Stimulated activated CD4-positive, alpha-beta T cell treated with anti-CD3 and anti-CD28 coated beads, Interleukin-15, amount 100 ng/mL, for 48 hours (primary cell): Measurements from ENCODE around the gene SAT1.

ENCODE experiments used
- DNase-seq, 2 donors: peaks; one replicate each; pipeline ENCODE4 v3.0.0-alpha.2; 2020; ENCODE audit warnings: low read depth in 2 of 2

Gene SAT1

GRCh38 chrX:23810279-23810678 is 27.3 kb downstream of the SAT1 start:
- DNase-seq: no peak

DNA sequence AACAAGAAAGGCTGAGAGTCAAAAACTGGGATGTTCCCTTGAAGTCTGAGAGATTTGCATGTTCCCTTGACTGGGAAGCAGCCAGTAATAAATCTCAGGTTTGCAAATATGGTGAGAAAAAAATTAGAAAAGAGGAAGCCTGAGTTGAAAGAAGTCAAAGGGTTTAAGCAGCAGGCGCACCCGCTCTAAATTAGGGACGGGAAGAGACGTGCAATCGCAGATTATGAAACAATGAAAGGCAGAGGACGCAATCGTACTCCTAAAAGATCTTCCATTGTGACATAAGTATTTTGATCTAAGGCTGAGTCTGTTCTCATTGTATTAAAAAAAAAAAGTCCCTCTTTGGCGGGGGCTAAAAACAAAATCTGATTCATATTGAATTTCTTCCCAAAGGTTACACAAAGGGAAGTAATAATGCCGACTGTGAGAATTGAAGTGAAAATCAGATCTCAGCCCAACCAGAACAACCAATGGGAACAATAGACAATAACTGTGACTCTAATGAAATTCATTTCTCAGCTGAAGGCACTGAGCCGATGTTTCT is 28.2 kb downstream of the SAT1 start:
- DNase-seq: no peak

DNA sequence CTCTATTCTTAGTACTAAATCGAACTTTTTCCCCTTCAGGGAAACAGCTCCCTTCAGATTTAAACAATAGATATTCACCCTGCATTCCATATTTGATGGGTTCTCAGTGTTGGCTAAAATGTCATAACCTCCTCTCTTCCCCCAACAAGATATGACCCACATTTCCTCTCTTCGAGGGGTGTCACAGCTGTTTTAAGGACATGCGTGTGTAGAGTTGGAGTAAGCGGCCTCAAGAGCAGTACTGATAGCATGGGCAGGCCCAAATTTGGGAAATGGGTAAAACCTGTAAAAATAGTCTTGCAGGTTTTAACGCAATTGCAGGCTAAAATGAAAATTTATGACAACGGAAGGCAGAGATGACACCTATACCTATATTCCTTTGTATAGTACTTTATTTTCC is 28.7 kb downstream of the SAT1 start:
- DNase-seq: no peak

GRCh38 chrX:23813808-23814207 is 30.8 kb downstream of the SAT1 start:
- DNase-seq: no peak

DNA sequence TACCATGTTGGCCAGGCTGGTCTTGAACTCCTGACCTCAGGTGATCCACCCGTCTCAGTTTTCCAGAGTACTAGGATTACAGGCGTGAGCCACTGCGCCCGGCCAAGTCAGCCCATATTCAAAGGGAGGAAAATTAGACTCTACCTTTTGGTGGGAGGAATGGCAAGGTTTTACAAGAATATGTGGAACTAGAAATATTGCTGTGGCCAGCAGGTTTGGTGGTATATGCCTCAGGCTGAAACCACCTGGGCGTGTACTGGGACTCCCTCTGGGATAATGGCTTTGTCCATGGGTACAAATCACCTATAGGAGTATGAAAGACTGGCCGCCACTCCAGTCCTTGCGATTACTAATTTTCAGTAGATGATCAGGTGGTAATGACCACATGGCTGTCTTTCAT is 32.4 kb downstream of the SAT1 start:
- DNase-seq: no peak

DNA sequence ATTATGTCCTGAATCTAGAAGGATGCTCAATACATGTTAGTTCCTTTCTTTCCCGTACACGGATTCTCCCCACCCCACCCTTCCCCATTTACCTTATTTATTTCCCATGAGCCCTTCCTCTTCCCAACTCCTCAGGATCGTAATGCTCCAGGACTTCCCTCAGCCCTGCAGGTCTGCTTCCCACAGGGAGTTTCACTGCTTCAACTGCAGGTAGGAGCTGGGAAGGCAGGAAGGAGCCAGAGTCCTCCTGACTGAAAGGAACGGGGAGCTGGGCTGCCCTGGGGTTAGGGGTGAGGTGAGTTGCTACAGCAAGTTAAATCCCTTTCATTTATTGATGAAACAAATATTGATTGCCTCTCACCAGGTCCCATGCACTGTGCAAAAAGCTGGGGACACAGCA is 33.2 kb downstream of the SAT1 start:
- DNase-seq: no peak

- DNase-seq: no peak
Measured at GRCh38 chrX:23817979-23818336, 35.0 kb downstream of the SAT1 start.

GRCh38 chrX:23819385-23820234 is 36.6 kb downstream of the SAT1 start:
- no peak for DNase-seq

DNA sequence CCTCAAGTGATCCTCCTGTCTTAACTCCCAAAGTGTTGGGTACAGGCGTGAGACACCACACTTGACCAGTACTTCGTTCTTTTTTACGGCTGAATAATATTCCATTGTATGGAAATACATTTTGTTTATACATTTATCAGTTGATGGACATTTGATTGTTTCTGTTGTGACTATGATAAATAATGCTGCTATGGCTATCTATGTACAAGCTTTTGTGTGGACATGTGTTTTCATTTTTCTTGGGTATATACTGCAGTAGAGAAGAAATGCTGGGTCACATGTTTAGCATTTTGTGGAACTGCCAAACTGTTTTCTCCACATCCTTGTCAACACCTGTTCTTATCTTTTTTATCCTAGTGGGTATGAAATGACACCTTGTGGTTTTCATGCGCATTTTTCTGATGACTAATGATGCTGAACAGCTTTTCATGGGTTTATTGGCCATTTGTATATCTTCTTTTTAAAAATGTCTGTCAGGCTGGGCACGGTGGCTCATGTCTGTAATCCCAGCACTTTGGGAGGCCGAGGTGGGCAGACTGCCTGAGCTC is 37.3 kb downstream of the SAT1 start:
- no peak for DNase-seq

GRCh38 chrX:23821847-23822246 is 38.9 kb downstream of the SAT1 start:
- DNase-seq: no peak

DNA sequence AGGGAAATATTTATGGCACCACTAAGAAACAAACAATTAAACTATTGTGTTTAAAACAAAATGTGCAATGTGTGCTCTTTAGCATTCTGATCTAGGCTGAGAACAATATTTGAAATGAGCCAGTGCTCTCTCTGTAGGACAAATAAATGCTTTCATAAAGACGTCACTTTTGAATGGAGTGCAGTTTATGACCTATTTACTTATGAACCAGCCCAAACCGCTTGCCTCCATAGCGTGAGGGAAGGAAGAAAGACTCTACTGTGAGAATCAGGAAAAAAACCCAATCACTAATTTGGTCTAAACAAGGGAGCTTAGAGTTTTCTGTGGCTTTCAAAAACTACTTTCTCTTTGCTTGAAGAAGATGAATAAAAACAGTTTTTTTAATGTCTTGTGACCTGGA is 39.4 kb downstream of the SAT1 start:
- DNase-seq: no peak

DNA sequence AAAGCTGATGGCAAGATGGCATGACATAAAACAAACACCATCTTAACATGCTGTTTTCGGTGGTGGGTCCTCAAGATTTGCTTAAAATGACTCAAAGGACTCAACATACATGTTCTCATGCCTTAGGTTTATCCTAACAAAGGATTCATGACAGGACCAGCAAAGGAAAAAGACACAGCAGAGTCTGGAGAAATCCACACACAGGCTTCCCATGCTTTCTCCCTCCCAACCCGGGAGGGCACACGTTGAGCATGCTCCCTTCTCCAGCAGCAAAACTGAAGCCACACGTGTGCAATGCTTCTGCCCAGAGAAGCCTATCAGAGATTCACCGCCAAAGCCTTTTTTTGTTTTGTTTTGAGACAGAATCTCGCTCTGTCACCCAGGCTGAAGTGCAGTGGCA is 39.9 kb downstream of the SAT1 start:
- no peak for DNase-seq

GRCh38 chrX:23825675-23826074 is 42.7 kb downstream of the SAT1 start:
- no peak for DNase-seq

- DNase-seq: no peak
Measured at GRCh38 chrX:23826216-23826615, 43.2 kb downstream of the SAT1 start.

DNA sequence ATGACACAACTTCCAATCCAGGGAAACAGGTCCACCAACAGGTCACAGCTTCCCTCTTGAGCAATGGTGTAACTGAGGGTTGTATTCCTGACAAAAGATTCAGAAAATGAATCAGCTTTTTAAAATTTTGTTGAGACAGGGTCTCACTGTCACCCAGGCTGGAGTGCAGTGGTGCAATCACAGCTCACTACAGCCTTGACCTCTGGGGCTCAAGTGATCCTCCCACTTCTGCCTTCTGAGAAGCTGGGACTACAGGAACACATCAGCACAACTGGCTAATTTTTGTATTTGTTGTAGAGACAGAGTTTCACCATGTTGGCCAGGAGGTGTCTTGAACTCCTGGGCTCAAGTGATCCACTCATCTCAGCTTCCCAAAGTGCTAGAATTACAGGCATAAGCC is 43.7 kb downstream of the SAT1 start:
- no peak for DNase-seq

- no peak for DNase-seq
Measured at GRCh38 chrX:23828881-23829280, 45.9 kb downstream of the SAT1 start.

DNA sequence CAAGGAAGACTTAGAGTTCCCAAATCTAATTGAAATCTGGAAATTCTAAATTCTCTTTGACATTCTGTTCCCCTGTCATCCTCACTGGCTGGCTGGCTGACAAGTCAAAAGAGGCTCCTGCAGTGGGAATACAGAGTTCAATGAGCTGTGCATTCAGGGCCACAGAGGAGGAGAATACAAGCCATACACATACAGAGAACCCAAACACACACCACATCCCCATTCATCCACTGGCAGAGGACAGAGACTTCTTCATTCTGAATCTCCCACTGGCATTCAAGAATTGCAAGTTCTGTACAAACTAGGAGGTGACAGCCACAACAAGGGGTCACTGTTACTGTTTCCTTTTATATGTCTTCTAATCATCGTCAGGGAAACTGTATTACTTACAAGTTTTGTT is 49.7 kb downstream of the SAT1 start:
- DNase-seq: no peak
